NCI-H1694 (cell line): ENCODE results near the gene AKT2.
"Not testable (repeated sequence)": the region's sequence is repeated elsewhere in the genome, so short reads cannot be mapped to it uniquely, and the experiment has no call there.

Experiments
- DNase-seq: peaks from one replicate; lab custom pipeline; 2025; lab: John Stamatoyannopoulos, UW

AKT2 gene

DNA sequence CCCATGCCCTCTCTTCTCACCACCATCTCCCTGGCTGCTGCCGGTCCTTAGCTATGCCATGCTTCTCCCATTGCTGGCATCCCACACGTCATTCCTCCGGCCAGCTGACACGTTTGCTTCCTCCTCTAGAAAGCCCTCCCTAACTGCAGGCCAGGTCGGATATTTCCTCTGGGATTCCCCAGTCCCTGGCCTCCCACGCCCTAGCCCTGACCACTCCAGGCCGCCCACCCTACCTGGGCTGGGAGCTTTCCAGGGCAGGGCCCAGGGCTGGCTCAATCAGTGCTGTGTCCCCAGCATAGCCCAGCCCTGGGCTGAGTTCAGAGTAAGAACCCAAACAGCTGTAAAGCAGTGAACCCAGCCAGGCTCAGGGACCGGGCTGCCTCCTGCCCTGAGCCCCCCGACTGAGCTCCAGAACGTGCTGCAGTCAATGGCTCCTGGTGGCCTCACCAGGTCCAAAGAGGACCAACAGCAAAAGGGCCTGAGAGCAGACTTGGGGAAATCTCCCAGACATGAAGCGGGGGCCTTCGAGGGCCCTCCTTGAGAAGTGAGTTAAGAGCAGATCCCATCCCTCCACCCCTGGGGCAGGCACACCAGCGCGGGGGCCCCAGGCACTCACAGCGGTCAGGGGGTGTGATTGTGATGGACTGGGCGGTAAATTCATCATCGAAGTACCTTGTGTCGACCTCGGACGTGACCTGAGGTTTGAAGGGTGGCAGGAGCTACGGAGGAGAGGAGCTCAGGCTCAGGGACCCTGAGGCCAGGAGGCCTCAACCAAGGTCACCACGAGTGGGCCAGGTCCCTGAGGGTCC is 50.5 kb downstream of the AKT2 start:
- no peak for DNase-seq

DNA sequence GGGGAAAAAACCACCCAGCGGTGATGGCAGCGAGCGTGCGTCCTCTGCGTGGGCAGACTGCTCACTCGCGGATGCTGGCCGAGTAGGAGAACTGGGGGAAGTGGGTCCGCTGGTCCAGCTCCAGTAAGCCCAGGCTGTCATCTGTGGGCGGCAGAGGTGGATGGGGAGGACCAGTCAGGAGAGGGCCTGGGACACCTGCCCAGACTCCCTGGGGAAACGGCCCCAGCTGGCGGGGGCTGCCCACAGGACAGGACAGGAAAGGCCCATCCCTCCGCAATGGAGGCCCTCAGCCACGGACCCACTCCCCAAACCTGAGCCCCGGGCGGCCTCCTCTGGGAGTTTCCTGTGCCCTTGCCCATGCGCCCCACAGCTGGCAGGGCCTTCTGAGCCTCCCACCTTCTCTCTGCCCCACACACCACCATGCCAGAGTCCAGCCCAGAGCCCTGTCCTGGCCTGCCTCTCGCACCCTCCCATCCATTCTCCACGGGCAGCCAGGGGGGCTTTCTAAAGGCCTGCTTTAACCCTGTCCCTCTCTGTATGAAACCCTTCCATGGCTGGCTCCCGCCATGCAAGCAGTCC is 51.2 kb downstream of the AKT2 start:
- no peak for DNase-seq

DNA sequence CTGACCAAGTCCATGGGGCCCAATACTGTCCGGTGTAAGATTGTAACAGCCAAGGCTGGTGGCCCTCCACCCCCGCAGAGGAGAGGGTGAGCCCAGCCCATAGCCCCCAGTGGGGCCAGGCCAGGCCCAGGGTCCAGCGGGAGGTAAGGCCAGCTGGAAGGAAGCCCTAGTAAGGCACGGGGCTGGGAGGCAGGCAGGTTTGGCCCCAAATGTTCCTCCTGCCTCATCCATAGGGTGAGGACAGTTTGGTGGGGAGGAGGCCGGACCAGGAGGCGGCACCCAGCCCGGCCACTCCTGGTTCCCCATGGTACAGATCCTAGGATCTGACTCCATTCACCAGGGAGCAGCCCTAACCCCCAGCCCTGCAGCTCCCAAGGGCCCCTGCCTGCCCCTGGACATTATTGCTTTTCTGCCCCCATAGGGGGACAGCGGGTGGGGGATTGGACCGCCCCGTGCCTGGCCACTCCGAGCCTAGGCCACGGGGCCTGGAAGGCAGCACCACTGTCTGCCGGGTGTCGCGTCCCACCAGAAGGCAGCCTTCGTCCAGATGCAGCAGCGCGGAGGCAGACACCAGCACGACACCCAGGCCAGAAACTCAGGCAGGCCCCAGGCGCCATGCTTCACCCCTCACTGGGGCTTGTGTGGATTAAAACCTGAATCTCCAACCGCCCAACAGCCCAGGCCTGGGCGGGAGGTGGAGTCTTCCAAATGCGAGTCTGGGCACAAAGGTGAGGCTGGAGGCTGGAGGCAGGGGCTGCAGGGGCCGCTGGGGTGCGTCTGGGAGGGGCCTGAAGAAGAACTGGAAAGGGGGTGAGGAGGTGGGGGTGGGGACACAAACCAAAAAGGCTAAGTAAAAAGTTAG is 52.0 kb downstream of the AKT2 start:
- DNase-seq: no peak

DNA sequence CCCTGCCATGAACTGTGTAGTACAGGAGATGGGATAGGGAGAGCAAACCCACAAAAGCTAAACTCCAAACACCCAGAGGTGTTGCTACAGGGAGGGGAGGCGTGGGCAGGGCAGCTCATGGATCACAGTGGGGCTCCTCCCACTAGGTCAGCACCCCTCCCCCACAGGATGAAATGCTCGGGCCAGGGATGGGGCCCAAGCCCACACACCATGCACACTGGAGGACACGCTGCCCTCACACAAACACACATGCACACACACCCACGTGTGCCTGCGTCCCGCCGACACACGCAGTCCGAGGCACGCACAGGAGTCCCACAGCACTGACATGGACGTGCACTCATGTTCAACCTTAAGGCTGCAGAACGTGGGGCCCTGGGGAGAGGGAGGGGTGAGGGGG is 52.7 kb downstream of the AKT2 start:
- no peak for DNase-seq

DNA sequence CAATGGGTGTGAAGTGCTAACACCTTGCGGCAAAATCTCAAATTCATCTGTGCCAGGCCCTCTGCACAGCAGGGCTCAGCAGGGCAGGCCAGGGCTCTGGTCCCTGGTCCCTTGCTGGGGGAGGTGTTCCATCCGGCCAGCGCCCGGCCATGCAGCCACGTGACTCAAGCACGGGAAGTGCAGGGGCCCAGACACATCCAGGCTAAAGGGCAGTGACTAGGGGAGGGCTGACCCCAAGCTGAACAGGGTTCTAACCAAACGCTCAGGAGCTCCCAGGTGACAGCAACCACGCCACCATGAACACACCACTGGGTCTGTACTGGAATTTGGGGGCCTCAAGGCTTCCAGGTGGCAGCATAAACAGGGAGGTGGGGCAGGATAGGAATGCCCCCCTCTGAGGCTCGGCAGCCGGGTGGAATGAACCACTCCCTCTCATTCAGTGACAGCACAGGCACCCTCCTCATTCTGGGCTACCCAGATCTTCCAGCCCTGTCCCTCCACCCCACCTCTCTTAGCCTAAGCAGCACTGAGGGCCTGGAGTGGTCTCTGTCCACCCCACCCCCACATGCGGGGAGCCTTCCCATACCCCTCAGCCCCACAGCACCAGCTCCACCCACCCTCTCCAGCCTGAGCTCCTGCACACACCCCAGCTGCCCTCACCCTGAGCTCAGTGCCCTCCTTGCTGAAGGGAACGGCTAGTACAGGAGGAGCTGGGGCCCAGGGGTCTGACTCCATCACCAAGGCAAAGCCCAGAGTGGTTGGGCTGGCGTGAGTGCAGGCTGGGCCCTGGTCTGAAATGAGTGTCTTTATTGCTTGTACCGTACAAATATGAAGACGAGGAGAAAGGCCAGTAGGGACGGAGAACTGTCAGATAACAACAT is 53.4 kb downstream of the AKT2 start:
- DNase-seq: no peak

DNA sequence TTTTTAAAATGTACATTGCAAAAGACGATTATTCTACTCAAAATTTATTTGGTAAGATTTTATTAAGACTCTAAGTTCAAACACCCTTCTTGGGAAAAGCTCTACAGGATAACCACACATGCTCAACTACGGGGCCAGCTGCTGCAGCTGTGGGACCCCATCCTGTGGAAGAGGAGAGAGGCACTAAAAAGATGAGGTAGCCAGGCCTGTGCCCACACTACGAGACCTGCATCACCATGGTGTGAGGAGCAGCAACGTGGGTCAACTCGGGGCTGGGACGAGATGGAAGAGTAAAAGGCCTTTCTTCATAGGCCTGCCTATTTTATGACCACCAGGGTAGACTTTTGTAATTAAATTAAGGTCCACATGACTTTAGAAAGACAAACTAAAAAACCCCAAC is 54.1 kb downstream of the AKT2 start:
- DNase-seq: no peak

DNA sequence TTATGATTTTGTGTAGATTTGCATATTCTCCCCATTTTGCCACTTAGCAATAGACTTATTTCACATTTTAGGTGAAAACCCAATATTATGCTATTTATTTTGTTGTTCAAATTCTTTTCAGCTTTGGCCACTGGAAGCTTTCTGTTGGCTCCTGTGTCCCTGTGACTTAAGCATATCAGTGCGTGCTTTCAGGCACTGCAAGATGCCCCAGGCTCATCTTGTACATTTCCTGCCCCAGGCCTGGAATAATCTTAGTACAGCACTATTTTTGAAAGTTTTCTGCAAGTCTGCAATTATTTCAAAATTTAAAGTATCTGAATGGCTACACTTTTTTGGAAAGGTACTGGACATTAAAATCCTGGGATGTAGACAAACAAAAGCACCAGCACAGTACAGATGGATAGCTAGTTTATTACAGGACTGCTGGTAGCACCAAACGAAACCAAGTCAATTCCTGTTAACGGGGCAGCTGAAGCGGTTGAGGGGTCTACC is 55.2 kb downstream of the AKT2 start:
- DNase-seq: no peak

DNA sequence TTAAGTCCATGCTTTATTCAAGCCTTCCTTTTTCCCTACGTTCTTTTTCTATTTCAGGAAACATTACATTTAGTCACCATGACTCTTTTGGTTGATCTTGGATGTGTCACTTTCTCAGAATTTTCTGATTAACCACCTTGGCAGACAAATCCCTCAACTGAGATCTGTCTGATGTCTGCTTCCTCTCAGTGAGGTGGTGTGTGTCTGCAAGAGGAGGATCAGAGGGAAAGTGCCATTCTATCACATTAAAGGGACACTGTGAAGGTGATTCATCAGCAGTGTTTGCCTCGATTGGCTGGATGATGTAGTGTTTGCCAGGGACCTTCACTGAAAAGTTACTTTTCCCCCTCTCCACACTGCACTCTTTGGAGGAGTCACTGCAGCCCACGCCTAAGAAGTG is 55.7 kb downstream of the AKT2 start:
- DNase-seq: no peak

DNA sequence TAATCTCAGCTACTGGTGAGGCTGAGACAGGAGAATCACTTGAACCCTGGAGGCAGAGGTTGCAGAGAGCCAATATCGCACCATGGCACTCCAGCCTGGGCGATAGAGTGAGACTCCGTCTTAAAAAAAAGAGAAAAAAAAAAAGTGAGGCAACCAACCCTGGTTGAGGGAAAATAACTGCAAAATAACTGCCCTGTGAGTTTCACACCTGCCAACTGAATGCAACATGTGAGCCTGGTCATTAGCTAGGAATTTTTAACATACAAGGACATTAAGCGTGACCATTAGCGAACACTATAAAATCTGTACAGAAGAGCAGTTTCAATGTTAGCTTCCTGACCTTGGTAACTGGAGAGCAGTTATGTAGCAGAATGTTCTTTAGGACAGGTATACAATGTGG is 56.3 kb downstream of the AKT2 start:
- DNase-seq: no peak

DNA sequence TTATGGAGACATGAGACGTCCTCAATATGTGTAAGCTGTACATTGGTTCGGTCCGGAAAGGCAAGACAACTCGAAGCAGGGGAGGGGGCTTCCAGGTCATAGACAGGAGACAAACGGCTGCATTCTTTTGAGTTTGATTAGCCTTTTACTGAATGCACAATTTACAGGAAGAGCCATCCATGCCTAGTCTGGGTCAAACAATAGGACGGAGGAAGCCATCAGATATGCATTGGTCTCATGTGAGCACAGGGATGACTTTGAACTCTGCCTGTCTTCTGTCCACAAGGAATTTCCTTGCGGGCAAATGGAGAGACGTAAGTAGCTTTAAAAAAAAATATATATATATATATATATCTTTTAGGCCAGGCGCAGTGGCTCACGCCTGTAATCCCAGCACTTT is 56.8 kb downstream of the AKT2 start:
- DNase-seq: no peak

DNA sequence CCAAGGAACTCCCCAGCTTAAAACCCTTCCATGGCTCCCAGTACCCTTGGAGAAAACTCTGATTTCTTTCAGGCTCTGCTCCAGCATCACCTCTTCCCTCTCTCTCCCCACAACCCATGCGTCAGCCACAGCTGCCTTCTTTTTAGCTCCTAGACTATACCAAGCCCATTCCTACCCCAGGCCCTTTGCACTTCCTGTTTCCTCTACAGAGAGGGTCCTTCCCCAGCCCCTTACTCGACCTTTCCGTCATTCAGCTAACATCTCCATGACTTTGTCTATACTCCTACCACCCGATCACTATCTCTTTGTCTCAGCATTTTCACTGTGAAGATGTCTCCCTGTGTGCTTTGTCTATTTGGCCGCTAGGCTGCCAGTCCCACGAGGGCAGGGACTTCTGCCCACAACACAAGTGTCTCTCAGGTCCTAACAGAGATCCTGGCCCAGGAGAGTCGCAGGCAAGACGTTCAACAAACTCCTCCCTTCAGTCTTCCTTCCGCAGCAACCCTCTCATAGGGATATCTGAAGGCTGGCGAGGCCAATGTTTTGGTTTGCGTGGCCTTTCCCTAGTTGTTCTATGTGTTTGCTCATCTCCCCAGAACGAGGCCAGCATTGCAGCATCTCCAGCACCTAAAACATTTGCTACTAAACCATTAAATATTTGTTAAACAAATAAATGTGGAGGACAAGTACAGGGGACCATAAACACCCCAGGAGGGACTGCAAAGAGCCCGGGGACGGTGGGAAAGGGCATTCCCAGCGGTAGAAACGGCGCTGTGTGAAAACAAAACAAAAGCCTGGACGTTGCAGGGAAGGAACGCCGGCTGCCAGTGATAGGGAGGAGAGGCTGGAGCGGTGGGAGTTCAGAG is 59.5 kb downstream of the AKT2 start:
- no peak for DNase-seq

DNA sequence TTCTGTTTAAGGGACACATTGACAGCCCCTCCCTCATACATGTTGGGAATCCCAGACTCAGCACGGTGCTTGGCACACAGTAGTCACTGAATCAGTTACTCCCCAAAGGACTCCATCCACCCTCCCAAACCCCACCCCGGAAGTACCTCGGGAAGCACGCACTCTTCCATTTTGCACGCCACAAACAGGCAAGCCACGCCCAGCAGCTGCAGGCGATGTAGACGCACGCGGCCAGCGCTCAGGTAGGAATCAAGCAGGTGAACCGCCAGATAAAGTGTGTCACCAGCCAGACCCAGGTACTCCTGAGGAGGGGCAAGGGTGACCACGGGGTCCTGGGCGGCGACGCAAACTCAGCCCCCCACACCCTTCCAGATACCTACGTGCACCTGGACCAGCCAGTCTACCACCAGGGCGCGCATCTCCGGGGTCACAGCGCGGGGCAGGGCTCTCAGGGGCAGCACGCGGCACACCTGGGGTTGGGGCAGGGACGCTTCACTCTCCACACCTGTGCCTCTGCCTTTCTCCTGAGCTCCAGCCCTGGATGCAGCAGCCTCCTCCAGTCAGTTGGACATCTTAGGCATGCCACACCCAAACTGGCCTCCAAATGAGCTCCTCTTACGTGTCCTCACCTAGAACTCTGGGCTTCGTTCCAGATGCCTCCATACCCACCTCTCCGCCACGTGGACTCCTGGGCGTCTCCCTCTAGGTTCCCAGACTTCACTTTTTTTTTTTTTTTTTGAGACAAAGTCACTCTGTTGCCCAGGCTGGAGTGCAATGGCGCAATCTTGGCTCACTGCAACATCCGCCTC is 60.6 kb downstream of the AKT2 start:
- no peak for DNase-seq

DNA sequence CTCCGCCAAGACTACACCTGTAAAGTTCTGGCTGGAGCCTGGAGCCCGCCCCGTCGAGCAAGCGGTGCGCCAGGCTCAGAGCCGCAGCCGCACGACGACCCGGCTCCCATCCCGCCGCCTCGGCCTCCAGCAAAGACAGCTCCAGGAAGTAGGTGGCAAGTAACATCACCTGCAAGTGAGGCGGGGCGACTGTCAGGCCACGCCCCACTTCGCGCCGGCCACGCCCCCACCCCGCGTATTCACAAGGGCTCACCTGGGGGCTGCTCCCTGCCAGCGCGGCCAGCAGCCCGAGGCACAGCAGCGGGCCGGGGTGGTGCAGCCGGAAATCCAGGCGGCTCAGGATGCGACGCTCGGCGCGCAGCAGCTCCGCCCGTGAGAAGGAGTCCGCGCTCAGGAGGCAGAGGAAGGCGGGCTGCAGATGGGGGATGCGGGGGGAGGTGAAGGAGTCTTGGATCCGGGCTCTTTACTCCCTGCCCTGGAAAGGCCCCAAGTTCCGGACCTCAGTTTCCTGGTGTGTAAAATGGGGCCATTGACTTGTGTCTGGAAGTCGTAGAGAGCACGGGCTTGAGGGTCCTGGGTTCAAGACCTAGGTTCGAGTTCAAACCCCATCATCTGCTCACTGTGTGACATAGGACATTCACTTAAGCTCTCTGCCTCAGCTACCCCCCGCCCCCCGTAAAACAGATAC is 61.9 kb downstream of the AKT2 start:
- DNase-seq: no peak

DNA sequence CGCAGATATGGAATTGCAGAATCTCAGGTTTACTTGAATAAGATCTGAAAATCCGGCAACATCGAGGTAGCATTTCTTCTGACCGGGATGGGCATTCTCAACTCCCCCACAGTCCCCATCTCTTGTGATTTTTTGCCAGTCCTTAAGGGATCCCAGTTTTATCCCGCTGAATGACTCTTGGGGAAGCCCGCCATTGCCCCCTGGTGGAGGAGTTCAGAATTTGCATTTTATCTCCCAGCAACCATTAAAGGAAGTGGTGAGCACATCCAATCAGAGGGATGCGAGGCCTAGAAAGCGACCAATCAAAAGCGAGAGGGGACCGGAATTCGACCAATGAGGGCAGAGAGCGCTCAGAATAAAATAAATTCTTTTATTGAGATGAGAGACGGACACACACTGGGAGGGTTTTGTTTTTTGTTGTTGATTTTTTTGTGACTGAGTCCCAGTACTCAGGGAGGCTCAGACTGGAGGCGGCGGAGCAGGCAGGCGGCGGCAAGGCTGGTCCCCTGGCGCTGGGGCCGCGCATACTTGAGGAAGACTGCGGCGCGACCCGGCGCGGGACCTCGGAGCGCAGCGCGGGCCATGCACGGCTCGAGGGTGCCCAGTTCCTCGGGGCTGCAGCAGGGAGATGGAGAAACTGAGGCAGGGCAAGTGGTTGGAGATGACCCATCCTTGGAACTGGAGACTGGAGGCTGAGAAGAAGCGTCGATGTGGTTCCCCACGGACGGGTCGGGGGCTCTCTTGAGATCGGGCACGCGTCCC is 63.1 kb downstream of the AKT2 start:
- DNase-seq: peak; percentile 95

DNA sequence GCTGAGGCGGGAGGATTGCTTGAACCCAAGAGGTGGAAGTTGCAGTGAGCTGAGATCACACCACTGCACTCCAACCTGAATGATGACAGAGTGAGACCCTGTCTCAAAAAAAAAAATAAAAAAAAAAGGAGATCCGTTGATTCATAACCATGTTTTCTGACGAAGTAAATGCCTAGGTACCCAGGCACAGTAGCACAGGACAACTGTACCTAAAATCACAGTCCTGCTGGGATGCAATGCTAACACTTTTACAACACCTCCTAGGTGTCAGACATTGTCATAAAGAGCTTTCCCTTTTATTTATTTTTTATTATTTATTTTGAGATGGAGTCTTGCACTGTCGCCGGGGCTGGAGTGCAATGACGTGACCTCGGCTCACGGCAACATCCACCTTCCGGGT is 64.5 kb downstream of the AKT2 start:
- DNase-seq: no peak

DNA sequence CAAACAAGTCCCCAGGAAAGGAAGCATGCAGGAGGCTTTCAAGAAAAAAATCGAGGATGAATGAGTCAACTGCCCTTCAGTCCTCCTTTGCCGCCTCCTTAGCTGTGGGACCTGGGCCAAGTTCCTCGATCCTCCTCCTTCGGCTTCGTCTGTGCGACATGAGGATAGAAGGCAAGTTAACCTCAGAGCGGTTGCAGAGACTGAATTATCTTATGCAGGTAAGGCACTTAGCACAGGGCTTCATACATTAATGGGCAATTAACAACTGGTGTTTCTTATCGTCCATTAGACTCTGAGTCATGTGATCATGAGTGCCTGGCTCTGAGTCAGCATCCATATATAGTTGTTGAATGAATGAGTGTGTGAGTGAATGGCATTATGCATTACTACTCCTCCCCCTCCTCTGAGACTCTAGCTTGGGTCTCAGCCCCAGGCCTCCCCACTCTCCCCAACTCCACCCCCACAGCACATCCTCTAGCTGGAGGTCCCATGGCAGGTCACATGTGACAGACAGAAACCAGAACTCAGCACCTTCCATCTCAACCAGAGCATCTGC is 65.3 kb downstream of the AKT2 start:
- no peak for DNase-seq

DNA sequence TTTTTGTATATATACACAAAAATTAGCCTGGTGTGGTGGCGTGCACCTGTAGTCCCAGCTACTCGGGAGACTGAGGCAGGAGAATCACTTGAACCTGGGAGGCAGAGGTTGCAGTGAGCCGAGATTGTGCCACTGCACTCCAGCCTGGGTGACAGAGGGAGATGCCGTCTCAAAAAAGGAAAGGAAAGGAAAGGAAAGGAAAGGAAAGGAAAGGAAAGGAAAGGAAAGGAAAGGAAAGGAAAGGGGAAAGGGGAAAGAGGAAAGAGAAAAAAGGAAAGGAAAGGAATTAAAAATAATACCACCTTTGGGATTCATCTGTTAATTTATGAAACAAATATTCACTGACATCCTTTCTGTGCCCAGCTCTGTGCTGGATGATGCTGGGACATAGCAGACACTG is 66.1 kb downstream of the AKT2 start:
- DNase-seq: not testable (repeated sequence)
